HepG2 (cell line): ENCODE results near the gene ELP1. TPM values are rescaled to one million over a fixed set of nuclear protein-coding genes. Genes with fewer than 3 reads are reported as not detected.
"Not testable (repeated sequence)": the region's sequence is repeated elsewhere in the genome, so short reads cannot be mapped to it uniquely, and the experiment has no call there.

Experiments used
- ATAC-seq: fragments of 200-7000 bp; cut with Tn5 transposase; 3 replicates; pipeline ENCODE4 v1.9.1; 2020; ENCODE audit warnings: mild to moderate bottlenecking, moderate library complexity
- BruUV-seq: library from RNA; stranded (reverse); fragments of 400-500 nt; replicated peaks from 2 replicates; lab custom pipeline; 2021; lab: Mats Ljungman, UMichigan
- CTCF ChIA-PET: fragments of 300-600 bp; formaldehyde crosslinking; extraction: SDS; loops from one replicate; lab custom pipeline; 2021; ENCODE audit warnings: low total read pairs, inconsistent platforms, low intra/inter-chr PET ratio; lab: Yijun Ruan, JAX
- POLR2A ChIA-PET: fragments of 350-600 bp; sonication (Branson Sonifier 250); formaldehyde crosslinking; loops from one replicate; lab custom pipeline; 2020; ENCODE audit warnings: antibody characterized with exemption, inconsistent platforms; lab: Yijun Ruan, JAX
- DNase-seq: peaks from one replicate; pipeline ENCODE4 v3.0.0-alpha.2; 2015; ENCODE audit warnings: low spot score
- FAIRE-seq: peaks from 3 replicates; lab custom pipeline; 2011; peaks lifted over from hg19 to GRCh38; lab: Jason Lieb, UNC
- H2AFZ ChIP-seq: one replicate; pipeline ENCODE4 v1.6.1; 2011; ENCODE audit warnings: low read length, inconsistent platforms
- H3K27ac ChIP-seq: fragments of 300-600 bp; 3 replicates; pipeline ENCODE4 v1.8.0; 2011; ENCODE audit warnings: mixed run types, mild to moderate bottlenecking, mixed read lengths, low read length, inconsistent platforms; ENCODE audit not compliant: insufficient read depth; ENCODE audit errors: extremely low read length
- H3K27me3 ChIP-seq, 2 experiments: fragments of 200-600 bp in 1 of 2; 2 replicates in 1 of 2; 3 replicates in 1 of 2; pipeline versions ENCODE4 v1.6.0 to v1.8.0; 2011; ENCODE audit warnings: low read length in 2 of 2, mild to moderate bottlenecking in 2 of 2, moderate library complexity in 2 of 2, inconsistent platforms in 1 of 2; ENCODE audit not compliant: insufficient read depth in 2 of 2, control insufficient read depth in 1 of 2
- H3K36me3 ChIP-seq, 2 experiments: fragments of 200-600 bp in 1 of 2; replicated peaks in 1 of 2; 2 replicates in 1 of 2; 3 replicates in 1 of 2; pipeline versions ENCODE4 v1.5.1 to v1.8.0; 2011; ENCODE audit warnings: low read length in 2 of 2, inconsistent platforms in 1 of 2; ENCODE audit not compliant: insufficient read depth in 2 of 2, control insufficient read depth in 1 of 2
- H3K4me1 ChIP-seq: 2 replicates; pipeline ENCODE4 v1.5.1; 2012; ENCODE audit warnings: low read length, inconsistent platforms; ENCODE audit not compliant: insufficient read depth
- H3K4me2 ChIP-seq: 2 replicates; pipeline ENCODE4 v1.6.0; 2011; ENCODE audit warnings: low read depth, low read length, inconsistent platforms
- H3K4me3 ChIP-seq, 3 experiments: fragments of 200-600 bp in 1 of 3; sonication (generic), shearing (Covaris generic) in 1 of 3; replicated peaks in 1 of 3; 2 replicates each; pipeline ENCODE4 v1.5.1; 2011 to 2016; ENCODE audit warnings: low read length in 3 of 3, inconsistent platforms in 2 of 3, low read depth in 2 of 3, mild to moderate bottlenecking in 2 of 3, control low read depth in 1 of 3, mixed read lengths in 1 of 3; ENCODE audit not compliant: insufficient read depth in 1 of 3
- H3K79me2 ChIP-seq: one replicate; pipeline ENCODE4 v1.6.1; 2011; ENCODE audit warnings: low read length, inconsistent platforms; ENCODE audit not compliant: insufficient read depth
- H3K9ac ChIP-seq: 2 replicates; pipeline ENCODE4 v1.6.0; 2011; ENCODE audit warnings: mild to moderate bottlenecking, low read depth, low read length, inconsistent platforms; ENCODE audit not compliant: insufficient read depth
- H3K9me3 ChIP-seq: 2 replicates; pipeline ENCODE4 v1.5.1; 2012; ENCODE audit warnings: mild to moderate bottlenecking, low read length
- H4K20me1 ChIP-seq: 2 replicates; pipeline ENCODE4 v1.6.0; 2011; ENCODE audit warnings: inconsistent platforms, mild to moderate bottlenecking, low read length, moderate library complexity; ENCODE audit not compliant: insufficient read depth
- CEBPG ChIP-seq: IDR thresholded peaks from 2 replicates; pipeline ENCODE4 v1.6.1; 2016
- FOXA3 ChIP-seq: IDR thresholded peaks from 2 replicates; pipeline ENCODE4 v1.6.1; 2016; ENCODE audit warnings: missing genetic modification reagents, missing compliant biosample characterization
- FOXJ3 ChIP-seq: sonication (generic); formaldehyde crosslinking; IDR thresholded peaks from 2 replicates; pipeline ENCODE4 v1.4.0; 2020; ENCODE audit warnings: missing genetic modification reagents, mild to moderate bottlenecking, borderline replicate concordance
- HNF4G ChIP-seq, 2 experiments: sonication (generic) in 1 of 2; formaldehyde crosslinking in 1 of 2; IDR thresholded peaks; 2 replicates each; pipeline versions ENCODE4 v1.4.0 to v1.6.1; 2011 to 2020; ENCODE audit warnings: borderline replicate concordance in 2 of 2, low read depth in 2 of 2, mild to moderate bottlenecking in 2 of 2, low read length in 1 of 2, missing genetic modification reagents in 1 of 2, moderate library complexity in 1 of 2
- HOXA3 ChIP-seq: sonication (generic); formaldehyde crosslinking; IDR thresholded peaks from 2 replicates; pipeline ENCODE4 v1.5.0; 2020; ENCODE audit warnings: missing genetic modification reagents
- LCORL ChIP-seq, 2 experiments: fragments of 450-650 bp in 1 of 2; sonication (generic) in 1 of 2; formaldehyde crosslinking in 1 of 2; IDR thresholded peaks; 2 replicates each; pipeline versions ENCODE4 v1.5.0 to v1.6.1; 2017 to 2020; ENCODE audit warnings: antibody characterized with exemption in 1 of 2, missing genetic modification reagents in 1 of 2
- NR2F2 ChIP-seq: IDR thresholded peaks from 2 replicates; pipeline ENCODE4 v1.6.1; 2012; ENCODE audit warnings: low read depth, inconsistent platforms, borderline replicate concordance
- POGZ ChIP-seq: sonication (generic); formaldehyde crosslinking; IDR thresholded peaks from 2 replicates; pipeline ENCODE4 v1.4.0; 2020; ENCODE audit warnings: mild to moderate bottlenecking, missing genetic modification reagents
- PPARG ChIP-seq: conservative IDR thresholded peaks from 2 replicates; pipeline ENCODE4 v1.6.1; 2016; ENCODE audit warnings: missing biosample characterization, missing genetic modification reagents
- RXRB ChIP-seq: IDR thresholded peaks from 2 replicates; pipeline ENCODE4 v1.6.1; 2016; ENCODE audit warnings: borderline replicate concordance, missing genetic modification reagents, missing compliant biosample characterization
- SOX6 ChIP-seq, 2 experiments: fragments of 450-650 bp in 1 of 2; sonication (generic) in 1 of 2; formaldehyde crosslinking in 1 of 2; IDR thresholded peaks; 2 replicates each; pipeline versions ENCODE4 v1.4.0 to v1.6.1; 2017 to 2020; ENCODE audit warnings: antibody characterized with exemption in 1 of 2, mild to moderate bottlenecking in 1 of 2, missing genetic modification reagents in 1 of 2
- YEATS4 ChIP-seq: sonication (generic); formaldehyde crosslinking; IDR thresholded peaks from 2 replicates; pipeline ENCODE4 v1.4.0; 2020; ENCODE audit warnings: missing genetic modification reagents, borderline replicate concordance
- ZFX ChIP-seq: sonication (generic); formaldehyde crosslinking; IDR thresholded peaks from 2 replicates; pipeline ENCODE4 v1.4.0; 2020; ENCODE audit warnings: mild to moderate bottlenecking, low read depth, missing genetic modification reagents, moderate library complexity
- ZNF460 ChIP-seq: sonication (generic); formaldehyde crosslinking; IDR thresholded peaks from 2 replicates; pipeline ENCODE4 v1.5.1; 2020; ENCODE audit warnings: missing genetic modification reagents, mild to moderate bottlenecking, borderline replicate concordance
- WGBS: methylation state at CpG from one replicate; pipeline ENCODE4 v1.1.6; 2017; ENCODE audit warnings: low lambda C conversion rate; 5-methylcytosine and 5-hydroxymethylcytosine counted together
- in situ Hi-C: cut with HindIII; loops from 2 replicates; pipeline ENCODE4 v1.10.0; 2017; ENCODE audit warnings: low pct_unique_long_range_greater_than_20kb; ENCODE audit not compliant: extremely low pct_ligation_motif_present
- intact Hi-C: fragments of 100-400 bp; cut with micrococcal nuclease; formaldehyde crosslinking; loops from one replicate; pipeline ENCODE4 v1.10.0; 2022; ENCODE audit not compliant: unreplicated experiment
- polyA plus RNA-seq, 8 experiments: library from polyadenylated mRNA; depleted of rRNA in 3 of 8; stranded (reverse) in 7 of 8; unstranded in 1 of 8; fragments of >200 nt; fragmentation: Illumina TruSeq in 4 of 8; extraction: Trizol in 4 of 8; gene quantifications; 2 replicates each; pipeline versions ENCODE4 v1.2.1 to v1.2.3, GENCODE V29; 2011 to 2016; ENCODE audit warnings: low read depth in 4 of 8, missing spikeins in 1 of 8, mixed read lengths in 1 of 8; ENCODE audit not compliant: insufficient read depth in 1 of 8
- total RNA-seq, 5 experiments: library from RNA; depleted of rRNA; stranded (reverse); fragments of >200 nt; fragmentation: Illumina TruSeq; extraction: Trizol; gene quantifications; 2 replicates each; pipeline ENCODE4 v1.2.3, GENCODE V29; 2016; ENCODE audit warnings: low read depth in 1 of 5
- TF ChIP-seq, protein P1 (sequence below): sonication (generic); formaldehyde crosslinking; IDR thresholded peaks from 2 replicates; pipeline ENCODE4 v1.5.1; 2020; ENCODE audit warnings: mild to moderate bottlenecking, missing genetic modification reagents, moderate library complexity

Gene ELP1
- total and polyA plus RNA-seq, 2 of the 13 experiments (the other 11 are each of a cell fraction or from before 2014, with no cell fraction given) = 157 to 275 TPM

DNA sequence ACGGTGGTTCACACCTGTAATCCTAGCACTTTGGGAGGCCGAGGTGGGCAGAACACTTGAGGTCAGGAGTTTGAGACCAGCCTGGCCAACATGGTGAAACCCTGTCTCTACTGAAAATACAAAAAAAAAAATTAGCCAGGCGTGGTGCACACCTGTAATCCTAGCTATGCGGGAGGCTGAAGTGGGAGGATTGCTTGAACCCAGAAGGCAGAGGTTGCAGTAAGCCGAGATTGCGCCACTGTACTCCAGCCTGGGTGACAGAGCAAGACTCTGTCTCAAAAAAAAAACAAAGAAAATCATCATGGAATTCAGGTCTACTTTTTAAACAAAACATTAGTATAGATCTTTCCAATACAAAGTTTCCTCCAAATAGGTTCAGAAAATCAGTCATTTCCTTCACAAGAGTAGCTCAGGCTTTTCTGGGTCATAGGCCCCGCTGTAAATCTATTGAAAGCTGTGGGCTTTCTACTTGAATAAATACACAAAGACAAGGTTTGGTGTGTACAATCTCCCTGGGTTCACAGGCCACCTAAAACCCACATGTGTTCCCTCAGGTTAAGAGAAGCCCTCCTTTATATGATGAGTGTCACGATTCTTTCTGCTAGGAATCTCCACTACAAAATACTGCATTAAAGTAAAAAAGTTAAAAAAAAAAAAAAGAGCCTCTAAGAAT lies 34.8 kb downstream of the ELP1 start:
- H3K9me3 ChIP-seq; H3K27me3 ChIP-seq; H3K9ac ChIP-seq; H4K20me1 ChIP-seq; in situ Hi-C loops; H3K4me2 ChIP-seq; intact Hi-C loops; CTCF ChIA-PET; H3K4me3 ChIP-seq; H2AFZ ChIP-seq; FAIRE-seq; H3K79me2 ChIP-seq; TF ChIP-seq SOX6 (IDR thresholded peaks at IDR 0.05); HNF4G (CRISPR knock-in tag; IDR thresholded peaks at IDR 0.05; ENCODE audit: borderline replicate concordance, low read depth); LCORL (IDR thresholded peaks at IDR 0.05): not testable (repeated sequence)
- H3K27ac ChIP-seq = peak overlapping the region; percentile 55
- peaks cover 13 to 86% of the 10 kb centered on the region in 2 experiments for H3K36me3 ChIP-seq
- DNase-seq (peak; percentile 27), ATAC-seq (peak; percentile 53)
- WGBS = 70% methylated on average over 8 of the region's 8 CpGs
- BruUV-seq = TSS peak; percentile 4
- POLR2A ChIA-PET = interaction anchor here (1.2 to 3.2 kb wide), 3 partner anchors 9 to 30 kb away, joined by 4 to 20 read pairs (median 7); no protein-coding TSS in a partner anchor
- peaks cover 66% of the 10 kb centered on the region for H3K4me1 ChIP-seq
- TF ChIP-seq FOXJ3 (CRISPR knock-in tag) (0 out of 2 replicates have a peak, but pooled peaks have one; percentile 42), FOXA3 (0 out of 2 replicates have a peak, but pooled peaks have one; percentile 33), POGZ (CRISPR knock-in tag) (peak; percentile 19; the same call in 1 of the 2 replicates), RXRB (CRISPR knock-in tag) (peak; percentile 41; the same call in 1 of the 2 replicates), ZFX (CRISPR knock-in tag) (0 out of 2 replicates have a peak, but pooled peaks have one; percentile 15), CEBPG (peak; percentile 61), YEATS4 (CRISPR knock-in tag) (0 out of 2 replicates have a peak, but pooled peaks have one; percentile 22), NR2F2 (peak; percentile 32; the same call in 1 of the 2 replicates), PPARG (CRISPR knock-in tag) (peak; percentile 46; the same call in 1 of the 2 replicates), HOXA3 (CRISPR knock-in tag) (peak; percentile 31; the same call in 1 of the 2 replicates), ZNF460 (CRISPR knock-in tag) (peak; percentile 87), SOX6 (CRISPR knock-in tag; IDR thresholded peaks at IDR 0.05) (peak; percentile 21; the same call in 1 of the 2 replicates), HNF4G (IDR thresholded peaks at IDR 0.05; ENCODE audit: borderline replicate concordance, low read depth, low read length) (0 out of 2 replicates have a peak, but pooled peaks have one; percentile 14), LCORL (CRISPR knock-in tag; IDR thresholded peaks at IDR 0.05) (0 out of 2 replicates have a peak, but pooled peaks have one; percentile 36)
- TF ChIP-seq, protein P1, sequence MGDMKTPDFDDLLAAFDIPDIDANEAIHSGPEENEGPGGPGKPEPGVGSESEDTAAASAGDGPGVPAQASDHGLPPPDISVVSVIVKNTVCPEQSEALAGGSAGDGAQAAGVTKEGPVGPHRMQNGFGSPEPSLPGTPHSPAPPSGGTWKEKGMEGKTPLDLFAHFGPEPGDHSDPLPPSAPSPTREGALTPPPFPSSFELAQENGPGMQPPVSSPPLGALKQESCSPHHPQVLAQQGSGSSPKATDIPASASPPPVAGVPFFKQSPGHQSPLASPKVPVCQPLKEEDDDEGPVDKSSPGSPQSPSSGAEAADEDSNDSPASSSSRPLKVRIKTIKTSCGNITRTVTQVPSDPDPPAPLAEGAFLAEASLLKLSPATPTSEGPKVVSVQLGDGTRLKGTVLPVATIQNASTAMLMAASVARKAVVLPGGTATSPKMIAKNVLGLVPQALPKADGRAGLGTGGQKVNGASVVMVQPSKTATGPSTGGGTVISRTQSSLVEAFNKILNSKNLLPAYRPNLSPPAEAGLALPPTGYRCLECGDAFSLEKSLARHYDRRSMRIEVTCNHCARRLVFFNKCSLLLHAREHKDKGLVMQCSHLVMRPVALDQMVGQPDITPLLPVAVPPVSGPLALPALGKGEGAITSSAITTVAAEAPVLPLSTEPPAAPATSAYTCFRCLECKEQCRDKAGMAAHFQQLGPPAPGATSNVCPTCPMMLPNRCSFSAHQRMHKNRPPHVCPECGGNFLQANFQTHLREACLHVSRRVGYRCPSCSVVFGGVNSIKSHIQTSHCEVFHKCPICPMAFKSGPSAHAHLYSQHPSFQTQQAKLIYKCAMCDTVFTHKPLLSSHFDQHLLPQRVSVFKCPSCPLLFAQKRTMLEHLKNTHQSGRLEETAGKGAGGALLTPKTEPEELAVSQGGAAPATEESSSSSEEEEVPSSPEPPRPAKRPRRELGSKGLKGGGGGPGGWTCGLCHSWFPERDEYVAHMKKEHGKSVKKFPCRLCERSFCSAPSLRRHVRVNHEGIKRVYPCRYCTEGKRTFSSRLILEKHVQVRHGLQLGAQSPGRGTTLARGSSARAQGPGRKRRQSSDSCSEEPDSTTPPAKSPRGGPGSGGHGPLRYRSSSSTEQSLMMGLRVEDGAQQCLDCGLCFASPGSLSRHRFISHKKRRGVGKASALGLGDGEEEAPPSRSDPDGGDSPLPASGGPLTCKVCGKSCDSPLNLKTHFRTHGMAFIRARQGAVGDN (CRISPR knock-in tag) = peak; percentile 25; the same call in 1 of the 2 replicates
